Adipocyte (in vitro differentiated cells): ENCODE data around the gene C2orf80.
A peak's percentile ranks its signal among the peaks of the same experiment; 100 is the strongest.
"Not testable (repeated sequence)": the region's sequence is repeated elsewhere in the genome, so short reads cannot be mapped to it uniquely, and the experiment has no call there.

ENCODE experiments used
- DNase-seq: peaks from one replicate; pipeline ENCODE4 v3.0.0-alpha.2; 2015; ENCODE audit warnings: low read depth
- H3K27me3 ChIP-seq: replicated peaks from 2 replicates; pipeline ENCODE4 v1.7.0; 2013; ENCODE audit warnings: mild to moderate bottlenecking, low read length, moderate library complexity; ENCODE audit not compliant: control insufficient read depth, insufficient read depth
- H3K36me3 ChIP-seq: 2 replicates; pipeline ENCODE4 v1.7.0; 2013; ENCODE audit warnings: low read length, mild to moderate bottlenecking, moderate library complexity; ENCODE audit not compliant: control insufficient read depth, insufficient read depth, severe bottlenecking
- H3K4me1 ChIP-seq: 2 replicates; pipeline ENCODE4 v1.7.0; 2013; ENCODE audit warnings: mild to moderate bottlenecking, low read length, moderate library complexity; ENCODE audit not compliant: control insufficient read depth, insufficient read depth
- H3K4me3 ChIP-seq: 2 replicates; pipeline ENCODE4 v1.7.0; 2013; ENCODE audit warnings: mild to moderate bottlenecking, low read length, moderate library complexity
- H3K9ac ChIP-seq: 2 replicates; pipeline ENCODE4 v1.7.0; 2013; ENCODE audit warnings: mild to moderate bottlenecking, low read length, moderate library complexity
- H3K9me3 ChIP-seq: 2 replicates; pipeline ENCODE4 v1.7.0; 2013; ENCODE audit warnings: mild to moderate bottlenecking, low read length, moderate library complexity; ENCODE audit not compliant: control insufficient read depth

C2orf80 gene

GRCh38 chr2:208147008-208147407, 42.8 kb downstream of the C2orf80 start:
- Histone ChIP-seq H3K4me1 (no peaks in the 10 kb centered on the region), H3K36me3 (no peaks in the 10 kb centered on the region), H3K9me3 (peaks cover 6% of the 10 kb centered on the region), H3K9ac (no peak overlapping the region), H3K4me3 (no peak overlapping the region), H3K27me3 (peaks cover 17% of the 10 kb centered on the region)
- DNase-seq, result no peak

GRCh38 chr2:208146006-208146405, 43.8 kb downstream of the C2orf80 start, which contains the start of gene CRYGB:
Gene CRYGB, minus strand, starts transcription at chr2:208146158. Its CDS starts 38 bp downstream, at chr2:208146120.
- Histone ChIP-seq H3K4me3 (no peak within 1 kb of the TSS), H3K4me1 (no peaks in the 10 kb centered on the region), H3K9ac (no peak within 1 kb of the TSS), H3K27me3 (peaks cover 17% of the 10 kb centered on the region), H3K36me3 (no peaks in the 10 kb centered on the region), H3K9me3 (peaks cover 2% of the 10 kb centered on the region)
- no peak for DNase-seq

- H3K4me3 ChIP-seq, result no peak overlapping the region
- peaks cover 2% of the 10 kb centered on the region for H3K9me3 ChIP-seq
- no peaks in the 10 kb centered on the region for H3K36me3 ChIP-seq
- peaks cover 17% of the 10 kb centered on the region for H3K27me3 ChIP-seq
- H3K9ac ChIP-seq, result no peak overlapping the region
- no peaks in the 10 kb centered on the region for H3K4me1 ChIP-seq
- no peak for DNase-seq
Measured at GRCh38 chr2:208142925-208143799, 46.7 kb downstream of the C2orf80 start.

- Histone ChIP-seq H3K9ac (no peak overlapping the region), H3K27me3 (peaks cover 10% of the 10 kb centered on the region), H3K4me1 (no peaks in the 10 kb centered on the region), H3K4me3 (no peak overlapping the region), H3K9me3 (peaks cover 2% of the 10 kb centered on the region), H3K36me3 (no peaks in the 10 kb centered on the region)
- DNase-seq, result peak; percentile 11
Measured at GRCh38 chr2:208142240-208142924, 47.4 kb downstream of the C2orf80 start.

GRCh38 chr2:208139447-208139846, 50.4 kb downstream of the C2orf80 start:
- no peak overlapping the region for H3K4me3 ChIP-seq
- peaks cover 2% of the 10 kb centered on the region for H3K9me3 ChIP-seq
- no peak overlapping the region for H3K9ac ChIP-seq
- no peaks in the 10 kb centered on the region for H3K36me3 ChIP-seq
- H3K27me3 ChIP-seq, result peaks cover 8% of the 10 kb centered on the region
- H3K4me1 ChIP-seq, result no peaks in the 10 kb centered on the region
- DNase-seq, result no peak

- H3K36me3 ChIP-seq, H3K9ac ChIP-seq, DNase-seq, H3K9me3 ChIP-seq, H3K27me3 ChIP-seq, H3K4me1 ChIP-seq, H3K4me3 ChIP-seq: not testable (repeated sequence)
Measured at GRCh38 chr2:208138334-208138733, 51.5 kb downstream of the C2orf80 start.

GRCh38 chr2:208136716-208137094, 53.1 kb downstream of the C2orf80 start:
- H3K27me3 ChIP-seq, result peaks cover 6% of the 10 kb centered on the region
- H3K36me3 ChIP-seq, result no peaks in the 10 kb centered on the region
- H3K4me3 ChIP-seq, result no peak overlapping the region
- H3K9me3 ChIP-seq, result no peaks in the 10 kb centered on the region
- no peak for DNase-seq
- no peak overlapping the region for H3K9ac ChIP-seq
- no peaks in the 10 kb centered on the region for H3K4me1 ChIP-seq

DNA sequence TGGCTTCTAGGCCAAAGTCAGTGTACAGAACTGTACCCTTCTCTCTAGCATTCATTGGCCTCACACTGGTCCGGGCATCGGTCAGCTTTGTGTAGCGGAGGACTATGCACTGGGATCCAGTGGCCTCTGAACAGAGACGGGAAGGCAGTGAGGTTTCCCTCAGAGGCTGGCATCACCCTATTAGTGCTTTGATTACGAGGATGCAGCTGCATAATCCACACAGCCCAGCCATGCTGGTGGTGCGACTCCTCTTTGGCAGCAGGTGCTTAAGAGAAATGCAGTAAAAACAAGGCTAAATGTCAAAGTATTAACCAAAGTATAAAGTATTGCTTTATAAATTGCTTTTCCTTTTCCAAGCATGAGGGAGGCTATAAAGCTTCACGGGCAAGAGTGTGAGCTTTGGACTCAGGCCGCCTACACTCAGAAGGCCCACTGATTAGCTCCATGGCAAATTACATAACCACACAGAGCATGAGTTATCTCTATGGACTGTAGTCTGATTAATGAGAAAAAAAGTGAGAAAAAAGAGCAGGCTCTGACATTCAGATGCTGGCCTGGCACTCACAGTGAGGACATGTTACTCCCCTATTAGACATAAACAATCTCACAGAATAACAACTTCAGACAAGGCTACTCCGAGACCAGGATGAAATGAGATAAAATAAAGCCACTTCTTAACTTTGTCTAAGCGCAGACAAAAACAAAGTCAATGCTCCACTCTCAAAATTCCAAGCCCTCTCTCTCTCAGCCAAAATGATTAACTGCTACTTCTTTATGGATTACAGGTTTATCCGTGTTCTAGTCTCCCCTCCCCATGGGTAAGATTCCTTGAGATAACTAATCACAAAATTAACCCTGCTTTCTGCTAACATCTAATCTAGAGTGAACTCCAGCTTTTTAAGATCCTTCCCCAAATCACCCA, 53.8 kb downstream of the C2orf80 start:
- Histone ChIP-seq H3K9me3 (no peaks in the 10 kb centered on the region), H3K4me3 (no peak overlapping the region), H3K9ac (no peak overlapping the region)

DNA sequence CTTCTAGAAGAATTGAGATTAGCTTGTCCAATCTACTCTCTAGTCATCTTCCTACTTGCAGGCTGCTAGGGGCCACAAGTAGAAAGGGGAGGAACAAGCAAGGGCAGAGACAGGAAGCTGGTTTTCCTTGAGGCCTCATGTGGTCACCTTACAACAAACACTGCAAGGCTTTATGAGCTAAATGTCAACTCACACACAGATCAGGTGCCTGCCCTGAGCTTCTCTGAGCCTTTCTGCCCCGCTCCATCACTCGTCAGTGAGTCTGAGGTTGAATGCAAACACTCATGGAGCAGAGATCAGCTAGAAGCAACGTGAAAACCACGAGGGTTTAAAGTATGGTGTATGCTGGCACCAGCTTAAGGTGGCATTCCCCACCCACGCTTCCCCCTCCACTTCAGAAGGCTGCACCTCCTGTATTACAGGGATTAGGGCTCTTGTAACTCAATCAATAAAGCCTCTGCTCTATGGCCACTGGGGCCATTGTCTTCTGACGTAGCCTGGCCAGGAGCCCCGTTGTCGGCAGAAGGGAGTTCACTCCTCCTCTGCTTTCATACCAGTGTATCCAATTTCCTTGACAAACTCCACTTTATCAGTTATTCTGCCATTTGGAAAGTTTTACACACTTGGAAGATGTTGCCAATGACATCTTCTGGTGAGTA, 54.8 kb downstream of the C2orf80 start:
- H3K9me3 ChIP-seq, result no peaks in the 10 kb centered on the region
- H3K27me3 ChIP-seq, result peaks cover 10% of the 10 kb centered on the region
- no peak overlapping the region for H3K4me3 ChIP-seq
- no peak overlapping the region for H3K9ac ChIP-seq
- H3K36me3 ChIP-seq, result no peaks in the 10 kb centered on the region
- DNase-seq, result no peak
- H3K4me1 ChIP-seq, result no peaks in the 10 kb centered on the region

More for the DNA sequence above, 53.8 kb downstream of the C2orf80 start:
- no peaks in the 10 kb centered on the region for H3K4me1 ChIP-seq
- H3K36me3 ChIP-seq, result no peaks in the 10 kb centered on the region
- H3K27me3 ChIP-seq, result peaks cover 7% of the 10 kb centered on the region
- no peak for DNase-seq

DNA sequence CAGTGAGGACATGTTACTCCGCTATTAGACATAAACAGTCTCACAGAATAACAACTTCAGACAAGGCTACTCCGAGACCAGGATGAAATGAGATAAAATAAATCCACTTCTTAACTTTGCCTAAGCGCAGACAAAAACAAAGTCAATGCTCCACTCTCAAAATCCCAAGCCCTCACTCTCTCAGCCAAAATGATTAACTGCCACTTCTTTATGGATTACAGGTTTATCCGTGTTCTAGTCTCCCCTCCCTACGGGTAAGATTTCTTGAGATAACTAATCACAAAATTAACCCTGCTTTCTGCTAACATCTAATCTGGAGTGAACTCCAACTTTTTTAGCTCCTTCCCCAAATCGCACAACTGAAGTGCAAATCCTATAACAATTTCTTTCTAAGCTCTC, 59.1 kb downstream of the C2orf80 start:
- Histone ChIP-seq H3K27me3 (peaks cover 21% of the 10 kb centered on the region), H3K4me3 (no peak overlapping the region), H3K4me1 (no peaks in the 10 kb centered on the region)

More for the DNA sequence above, 59.1 kb downstream of the C2orf80 start:
- Histone ChIP-seq H3K9me3 (no peaks in the 10 kb centered on the region), H3K9ac (no peak overlapping the region), H3K36me3 (no peaks in the 10 kb centered on the region)
- no peak for DNase-seq
